ENCODE measurements around the gene ABCB9. TPM values are rescaled to one million over a fixed set of nuclear protein-coding genes. Genes with fewer than 3 reads are reported as not detected.
"Not testable (repeated sequence)": the region's sequence is repeated elsewhere in the genome, so short reads cannot be mapped to it uniquely, and the experiment has no call there.

The ABCB9 gene
- total RNA-seq, 1 donor from 2014 or later: 4.0 TPM

DNA sequence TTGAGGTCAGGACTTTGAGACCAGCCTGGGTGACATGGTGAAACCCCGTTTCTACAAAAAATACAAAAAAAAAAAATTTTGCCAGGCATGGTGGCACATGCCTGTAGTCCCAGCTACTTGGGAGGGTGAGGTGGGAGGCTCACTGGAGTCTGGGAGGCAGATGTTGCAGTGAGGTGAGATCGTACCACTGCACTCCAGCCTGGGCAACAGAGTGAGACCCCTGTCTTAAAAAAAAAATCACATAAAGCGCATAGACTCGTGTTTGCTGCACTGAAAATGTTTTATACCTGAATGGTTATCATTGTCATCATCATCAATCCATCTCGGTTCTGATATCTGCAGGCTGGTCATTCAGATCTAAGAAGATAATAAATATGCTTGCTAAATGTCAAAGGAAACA, 45.6 kb downstream of the ABCB9 start:
- TF ChIP-seq, protein P1, sequence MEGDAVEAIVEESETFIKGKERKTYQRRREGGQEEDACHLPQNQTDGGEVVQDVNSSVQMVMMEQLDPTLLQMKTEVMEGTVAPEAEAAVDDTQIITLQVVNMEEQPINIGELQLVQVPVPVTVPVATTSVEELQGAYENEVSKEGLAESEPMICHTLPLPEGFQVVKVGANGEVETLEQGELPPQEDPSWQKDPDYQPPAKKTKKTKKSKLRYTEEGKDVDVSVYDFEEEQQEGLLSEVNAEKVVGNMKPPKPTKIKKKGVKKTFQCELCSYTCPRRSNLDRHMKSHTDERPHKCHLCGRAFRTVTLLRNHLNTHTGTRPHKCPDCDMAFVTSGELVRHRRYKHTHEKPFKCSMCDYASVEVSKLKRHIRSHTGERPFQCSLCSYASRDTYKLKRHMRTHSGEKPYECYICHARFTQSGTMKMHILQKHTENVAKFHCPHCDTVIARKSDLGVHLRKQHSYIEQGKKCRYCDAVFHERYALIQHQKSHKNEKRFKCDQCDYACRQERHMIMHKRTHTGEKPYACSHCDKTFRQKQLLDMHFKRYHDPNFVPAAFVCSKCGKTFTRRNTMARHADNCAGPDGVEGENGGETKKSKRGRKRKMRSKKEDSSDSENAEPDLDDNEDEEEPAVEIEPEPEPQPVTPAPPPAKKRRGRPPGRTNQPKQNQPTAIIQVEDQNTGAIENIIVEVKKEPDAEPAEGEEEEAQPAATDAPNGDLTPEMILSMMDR (conservative IDR thresholded peaks at IDR 0.05; ENCODE audit: low read depth, low read length): no peak
- DNase-seq (ENCODE audit: low read depth): no peak
- H3K4me3 ChIP-seq (ENCODE audit: low read depth, low read length): no peak overlapping the region

DNA sequence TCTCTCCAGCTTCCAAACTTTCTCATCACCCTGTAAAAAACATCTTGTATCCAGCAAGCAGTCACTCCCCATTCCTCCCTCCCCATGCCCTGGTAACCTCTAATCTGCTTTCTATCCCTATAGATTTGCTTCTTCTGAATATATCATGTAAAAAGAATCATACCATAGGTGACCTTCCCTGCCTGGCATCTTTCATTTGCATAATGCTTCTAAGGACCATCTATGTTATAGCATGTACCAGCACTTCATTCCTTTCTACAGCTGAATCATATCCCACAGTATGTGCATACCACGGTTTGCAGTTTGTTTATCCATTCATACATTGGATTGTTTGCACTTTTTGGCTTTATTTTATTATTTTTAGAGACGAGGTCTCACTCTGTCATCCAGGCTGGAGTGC, 47.4 kb downstream of the ABCB9 start:
- no peak overlapping the region for H3K4me3 ChIP-seq (ENCODE audit: low read depth, low read length)
- DNase-seq (ENCODE audit: low read depth): no peak
- TF ChIP-seq, protein P1 (conservative IDR thresholded peaks at IDR 0.05; ENCODE audit: low read depth, low read length): no peak

DNA sequence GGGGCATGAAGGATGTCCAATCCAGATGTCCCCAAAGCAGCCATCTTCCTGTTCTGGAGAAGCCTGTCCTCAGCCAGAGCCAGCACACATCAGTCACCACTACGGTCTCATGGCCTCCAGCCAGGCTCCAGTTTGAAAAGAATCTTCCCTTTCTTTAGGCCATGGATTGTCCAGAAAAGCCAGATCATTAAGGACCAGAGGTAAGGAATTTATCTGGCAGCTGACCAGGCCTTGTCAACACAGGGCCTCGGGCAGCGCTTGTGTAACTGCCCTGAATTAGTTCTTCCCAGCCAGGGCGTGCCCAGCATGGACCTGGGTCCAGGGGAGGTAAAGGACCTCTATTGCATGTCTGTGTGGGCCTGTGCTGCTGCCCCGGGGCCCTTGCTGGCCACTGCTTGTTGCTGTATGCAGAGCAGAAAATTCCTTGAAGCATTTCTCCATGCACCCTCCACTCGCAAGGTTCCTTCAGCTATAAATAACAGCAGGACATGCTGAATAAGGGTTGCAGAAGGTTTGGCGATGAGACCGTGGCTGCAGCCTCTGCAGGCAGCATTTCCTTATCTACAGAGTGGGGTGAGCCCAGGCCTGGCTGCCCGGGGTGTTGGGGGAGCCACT, 48.6 kb downstream of the ABCB9 start:
- DNase-seq (ENCODE audit: low read depth): no peak
- TF ChIP-seq, protein P1 (conservative IDR thresholded peaks at IDR 0.05; ENCODE audit: low read depth, low read length): no peak
- no peak overlapping the region for H3K4me3 ChIP-seq (ENCODE audit: low read depth, low read length)

DNA sequence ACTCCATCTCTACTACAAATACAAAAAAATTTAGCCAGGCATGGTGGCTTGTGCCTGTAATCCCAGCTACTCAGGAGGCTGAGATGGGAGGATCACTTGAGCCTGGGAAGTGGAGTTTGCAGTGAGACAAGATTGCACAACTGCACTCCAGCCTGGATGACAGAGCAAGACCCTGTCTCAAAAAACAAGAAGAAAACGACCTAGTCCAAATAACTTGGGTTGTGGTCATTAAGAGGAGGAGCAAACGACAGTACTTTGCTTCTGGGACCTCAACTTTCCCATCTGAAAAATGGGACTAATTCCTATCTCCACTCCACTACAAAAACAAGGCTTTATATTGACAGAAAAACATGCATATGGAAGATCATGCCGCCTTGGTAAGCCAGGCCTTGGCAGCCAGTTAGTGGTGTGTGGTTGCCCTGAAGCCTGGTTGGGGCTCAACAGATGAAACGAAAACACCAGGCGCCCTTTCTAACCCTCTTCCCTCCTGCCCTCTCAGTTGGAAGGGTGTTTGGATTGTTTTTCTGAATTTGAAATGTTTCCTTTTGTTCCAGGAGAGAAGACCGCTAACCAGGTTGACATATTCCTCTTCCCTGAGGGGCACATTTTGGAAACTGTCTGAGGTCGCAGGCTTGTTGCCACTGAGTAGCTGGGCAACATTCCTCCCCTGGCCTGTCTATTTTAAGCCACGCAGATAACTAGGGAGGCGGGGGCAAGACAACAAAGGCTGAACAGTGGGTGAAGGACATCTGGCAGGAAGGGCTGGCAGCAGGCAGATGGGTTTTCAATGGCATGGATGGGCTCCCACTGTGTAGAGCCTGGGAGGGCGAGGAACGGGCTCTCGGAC, 56.6 kb downstream of the ABCB9 start:
- H3K4me3 ChIP-seq (ENCODE audit: low read depth, low read length): no peak overlapping the region
- TF ChIP-seq, protein P1 (conservative IDR thresholded peaks at IDR 0.05; ENCODE audit: low read depth, low read length): no peak
- no peak for DNase-seq (ENCODE audit: low read depth)

DNA sequence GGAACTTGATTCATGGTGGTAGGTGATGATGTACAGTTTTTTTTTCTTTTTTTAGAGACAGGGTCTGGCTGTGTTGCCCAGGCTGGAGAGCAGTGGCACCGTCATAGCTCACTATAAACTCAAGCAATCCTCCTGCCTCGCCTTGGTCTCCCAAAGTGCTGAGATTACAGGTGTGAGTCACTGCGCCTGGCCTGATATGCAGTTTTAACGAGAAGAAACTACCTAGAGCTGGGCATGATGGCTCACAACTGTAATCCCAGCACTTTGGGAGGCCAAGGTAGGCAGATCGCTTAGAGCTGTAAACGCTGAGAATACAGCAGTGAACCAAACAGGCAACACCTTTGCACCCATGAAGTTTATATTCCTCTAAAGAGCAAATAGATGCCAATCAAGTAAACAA, 57.3 kb downstream of the ABCB9 start:
- H3K4me3 ChIP-seq (ENCODE audit: low read depth, low read length): no peak overlapping the region
- no peak for DNase-seq (ENCODE audit: low read depth)
- TF ChIP-seq, protein P1 (conservative IDR thresholded peaks at IDR 0.05; ENCODE audit: low read depth, low read length): no peak

DNA sequence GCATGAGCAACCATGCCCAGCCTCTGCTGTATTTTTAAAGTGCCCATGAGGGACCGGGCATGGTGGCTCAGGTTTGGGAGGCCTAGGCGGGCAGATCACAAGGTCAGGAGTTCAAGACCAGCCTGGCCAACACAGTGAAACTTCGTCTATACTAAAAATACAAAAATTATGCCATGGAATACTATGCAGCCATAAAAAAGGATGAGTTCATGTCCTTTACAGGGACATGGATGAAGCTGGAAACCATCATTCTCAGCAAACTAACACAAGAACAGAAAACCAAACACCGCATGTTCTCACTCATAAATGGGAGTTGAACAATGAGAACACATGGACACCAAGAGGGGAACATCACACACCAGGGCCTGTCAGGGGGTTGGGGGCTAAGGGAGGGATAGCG, 61.0 kb downstream of the ABCB9 start:
- DNase-seq (ENCODE audit: low read depth): not testable (repeated sequence)

DNA sequence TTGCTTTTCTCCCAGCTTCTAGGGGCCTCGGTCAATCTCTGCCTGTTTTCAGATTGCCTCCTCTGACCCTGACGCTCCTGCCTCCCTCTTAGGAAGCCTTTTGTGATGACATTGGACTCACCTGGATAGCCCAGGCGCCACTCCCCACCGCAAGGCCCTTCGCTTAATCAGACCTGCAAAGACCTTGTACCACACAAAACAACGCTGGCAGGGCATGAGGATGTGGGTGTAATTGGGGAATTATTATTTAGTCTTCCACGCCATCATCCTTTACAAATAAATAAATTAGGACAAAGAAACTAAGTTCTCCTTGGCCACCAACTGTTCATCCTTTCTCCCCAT, 62.6 kb downstream of the ABCB9 start:
- TF ChIP-seq, protein P1 (conservative IDR thresholded peaks at IDR 0.05; ENCODE audit: low read depth, low read length): no peak
- DNase-seq (ENCODE audit: low read depth): no peak
- no peak overlapping the region for H3K4me3 ChIP-seq (ENCODE audit: low read depth, low read length)

More for the DNA sequence above, 61.0 kb downstream of the ABCB9 start:
- H3K4me3 ChIP-seq (ENCODE audit: low read depth, low read length): not testable (repeated sequence)

All from epithelial cell of proximal tubule (primary cell).